SU-DHL-6 (cell line): ENCODE data around the gene KRTAP4-9.
"Not testable (repeated sequence)": the region's sequence is repeated elsewhere in the genome, so short reads cannot be mapped to it uniquely, and the experiment has no call there.

ENCODE experiments used
- EZH2phosphoT487 ChIP-seq: fragments of 200-600 bp; sonication (generic), shearing (Covaris generic); conservative IDR thresholded peaks from 2 replicates; pipeline ENCODE4 v1.6.1; 2018; ENCODE audit warnings: mild to moderate bottlenecking, antibody characterized with exemption, low read length, moderate library complexity, mixed read lengths
- TF ChIP-seq, protein P1 (sequence below): fragments of 200-600 bp; sonication (generic); IDR thresholded peaks from one replicate; pipeline ENCODE4 v1.5.1; 2017; ENCODE audit warnings: antibody characterized with exemption, mild to moderate bottlenecking, low read length, moderate library complexity; ENCODE audit not compliant: insufficient read depth, poor library complexity, severe bottlenecking

GRCh38 chr17:41104386-41105038 lies 677 bp upstream of the KRTAP4-9 start:
- TF ChIP-seq, protein P1, sequence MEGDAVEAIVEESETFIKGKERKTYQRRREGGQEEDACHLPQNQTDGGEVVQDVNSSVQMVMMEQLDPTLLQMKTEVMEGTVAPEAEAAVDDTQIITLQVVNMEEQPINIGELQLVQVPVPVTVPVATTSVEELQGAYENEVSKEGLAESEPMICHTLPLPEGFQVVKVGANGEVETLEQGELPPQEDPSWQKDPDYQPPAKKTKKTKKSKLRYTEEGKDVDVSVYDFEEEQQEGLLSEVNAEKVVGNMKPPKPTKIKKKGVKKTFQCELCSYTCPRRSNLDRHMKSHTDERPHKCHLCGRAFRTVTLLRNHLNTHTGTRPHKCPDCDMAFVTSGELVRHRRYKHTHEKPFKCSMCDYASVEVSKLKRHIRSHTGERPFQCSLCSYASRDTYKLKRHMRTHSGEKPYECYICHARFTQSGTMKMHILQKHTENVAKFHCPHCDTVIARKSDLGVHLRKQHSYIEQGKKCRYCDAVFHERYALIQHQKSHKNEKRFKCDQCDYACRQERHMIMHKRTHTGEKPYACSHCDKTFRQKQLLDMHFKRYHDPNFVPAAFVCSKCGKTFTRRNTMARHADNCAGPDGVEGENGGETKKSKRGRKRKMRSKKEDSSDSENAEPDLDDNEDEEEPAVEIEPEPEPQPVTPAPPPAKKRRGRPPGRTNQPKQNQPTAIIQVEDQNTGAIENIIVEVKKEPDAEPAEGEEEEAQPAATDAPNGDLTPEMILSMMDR, result not testable (repeated sequence)
- not testable (repeated sequence) for TF ChIP-seq EZH2phosphoT487
